GM19468 (cell line): ENCODE data around the gene WDR86.

Experiments used
- ATAC-seq: cut with Tn5 transposase; IDR thresholded peaks from one replicate; pipeline ENCODE4 v1.9.1; 2021; ENCODE audit warnings: mild to moderate bottlenecking, moderate library complexity, moderate number of reproducible peaks; ENCODE audit not compliant: unreplicated experiment; ENCODE audit errors: extremely low read depth

The WDR86 gene

DNA sequence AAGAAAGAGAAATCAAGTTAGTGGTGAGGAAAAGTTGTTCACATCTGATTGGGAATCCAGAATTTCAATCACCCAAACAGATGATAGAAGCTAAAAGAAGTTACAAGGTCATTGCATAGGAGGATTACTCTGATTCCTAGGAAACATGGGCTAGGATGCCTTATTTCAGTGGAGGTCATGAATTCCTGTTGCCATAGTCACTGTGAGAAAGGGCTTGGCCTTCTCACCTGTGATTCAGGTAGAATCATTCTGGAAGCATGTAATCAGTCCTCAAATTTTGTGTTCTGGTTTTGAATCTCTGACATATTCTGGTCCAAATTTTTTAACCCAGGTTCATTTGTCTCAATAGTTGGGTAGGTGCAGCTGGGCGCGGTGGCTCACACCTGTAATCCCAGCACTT, 72.5 kb downstream of the WDR86 start:
- no peak for ATAC-seq

DNA sequence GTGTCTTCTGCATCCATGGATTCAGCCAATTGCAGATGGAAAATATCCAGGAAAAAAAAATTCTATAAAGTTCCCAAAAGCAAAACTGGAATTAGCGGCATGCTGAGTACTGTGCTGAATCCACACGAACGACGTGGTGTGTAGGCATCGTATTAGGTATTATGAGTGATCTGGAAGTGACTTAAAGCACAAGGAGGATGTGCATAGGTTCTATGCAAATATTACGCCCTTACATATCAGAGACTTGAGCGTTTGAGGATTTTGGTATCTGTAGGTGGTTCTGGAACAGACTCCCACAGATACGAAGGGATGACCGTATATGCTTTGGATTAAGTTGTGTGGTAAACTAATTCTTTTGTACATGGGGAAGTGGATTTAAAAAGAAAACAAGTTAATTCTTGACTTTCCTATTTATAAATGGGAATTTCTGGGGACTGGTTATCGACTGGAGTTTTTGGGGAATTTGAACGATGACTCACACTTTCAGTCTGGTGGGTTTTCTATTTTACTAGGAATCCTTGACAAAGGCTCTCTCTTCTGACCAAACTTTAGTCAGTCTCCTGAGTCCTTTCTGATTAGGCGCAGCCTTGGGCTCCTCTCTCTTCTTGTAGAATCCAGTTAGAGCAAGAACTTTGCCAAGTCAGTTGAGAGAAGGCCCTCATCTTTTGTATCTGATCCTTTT, 73.7 kb downstream of the WDR86 start:
- ATAC-seq, result no peak

DNA sequence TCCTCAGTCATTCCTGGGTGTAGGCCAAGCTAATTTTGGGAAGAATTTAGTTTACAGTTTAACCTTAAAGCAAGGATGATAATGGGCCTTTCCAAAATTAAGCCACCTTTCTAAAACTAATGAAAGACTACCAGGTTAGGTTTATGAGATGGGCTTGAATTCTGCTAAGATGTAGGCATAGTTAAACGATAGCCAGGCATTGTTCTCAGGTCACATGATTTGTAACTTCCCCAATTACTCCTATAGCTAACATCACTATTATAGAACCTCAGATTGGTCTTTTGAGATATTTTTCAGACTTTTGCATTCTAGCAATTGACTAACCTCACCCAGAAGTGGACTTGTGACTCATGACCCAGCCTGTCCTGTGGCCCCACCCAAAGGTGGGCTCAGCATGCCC, 75.2 kb downstream of the WDR86 start:
- no peak for ATAC-seq
